ENCODE data around the gene ITGB1BP1.

The ITGB1BP1 gene

GRCh38 chr2:9375857-9376428 is 47.4 kb downstream of the ITGB1BP1 start:
- Histone ChIP-seq H3K79me2 (ENCODE audit: control insufficient read depth, insufficient read depth, low read length, unreplicated experiment) (peaks cover 8% of the 10 kb centered on the region), H3K27ac (ENCODE audit: low read depth, low read length) (no peak overlapping the region), H3K36me3 (ENCODE audit: insufficient read depth, low read length) (peaks cover 6% of the 10 kb centered on the region; the same call in 1 of the 2 replicates), H3K4me1 (ENCODE audit: control insufficient read depth, insufficient read depth, low read length, unreplicated experiment) (peaks cover 42% of the 10 kb centered on the region), H3K27me3 (ENCODE audit: insufficient read depth, low read length) (no peaks in the 10 kb centered on the region), H3K4me3 (ENCODE audit: low read depth, low read length) (no peak overlapping the region), H2AFZ (ENCODE audit: low read length, unreplicated experiment) (no peak overlapping the region)

- no peak overlapping the region for H3K4me3 ChIP-seq (ENCODE audit: low read depth, low read length)
- H3K27ac ChIP-seq (ENCODE audit: low read depth, low read length) = no peak overlapping the region
- H2AFZ ChIP-seq (ENCODE audit: low read length, unreplicated experiment) = no peak overlapping the region
- peaks cover 5% of the 10 kb centered on the region for H3K79me2 ChIP-seq (ENCODE audit: control insufficient read depth, insufficient read depth, low read length, unreplicated experiment)
- peaks cover 38% of the 10 kb centered on the region for H3K4me1 ChIP-seq (ENCODE audit: control insufficient read depth, insufficient read depth, low read length, unreplicated experiment)
- no peaks in the 10 kb centered on the region for H3K27me3 ChIP-seq (ENCODE audit: insufficient read depth, low read length)
- peaks cover 5% of the 10 kb centered on the region; the same call in 1 of the 2 replicates for H3K36me3 ChIP-seq (ENCODE audit: insufficient read depth, low read length)
Measured at GRCh38 chr2:9374071-9374730, 49.1 kb downstream of the ITGB1BP1 start.

- no peaks in the 10 kb centered on the region for H3K27me3 ChIP-seq (ENCODE audit: insufficient read depth, low read length)
- H2AFZ ChIP-seq (ENCODE audit: low read length, unreplicated experiment) = no peak overlapping the region
- H3K4me1 ChIP-seq (ENCODE audit: control insufficient read depth, insufficient read depth, low read length, unreplicated experiment) = peaks cover 31% of the 10 kb centered on the region
- no peak overlapping the region for H3K4me3 ChIP-seq (ENCODE audit: low read depth, low read length)
- no peaks in the 10 kb centered on the region; the same call in 1 of the 2 replicates for H3K36me3 ChIP-seq (ENCODE audit: insufficient read depth, low read length)
- H3K79me2 ChIP-seq (ENCODE audit: control insufficient read depth, insufficient read depth, low read length, unreplicated experiment) = no peaks in the 10 kb centered on the region
- no peak overlapping the region for H3K27ac ChIP-seq (ENCODE audit: low read depth, low read length)
Measured at GRCh38 chr2:9373476-9373875, 49.9 kb downstream of the ITGB1BP1 start.

- Histone ChIP-seq H3K79me2 (ENCODE audit: control insufficient read depth, insufficient read depth, low read length, unreplicated experiment) (no peaks in the 10 kb centered on the region), H3K27me3 (ENCODE audit: insufficient read depth, low read length) (no peaks in the 10 kb centered on the region), H3K4me3 (ENCODE audit: low read depth, low read length) (no peak overlapping the region), H3K36me3 (ENCODE audit: insufficient read depth, low read length) (no peaks in the 10 kb centered on the region; the same call in 1 of the 2 replicates), H3K4me1 (ENCODE audit: control insufficient read depth, insufficient read depth, low read length, unreplicated experiment) (peaks cover 26% of the 10 kb centered on the region), H3K27ac (ENCODE audit: low read depth, low read length) (no peak overlapping the region), H2AFZ (ENCODE audit: low read length, unreplicated experiment) (no peak overlapping the region)
Measured at GRCh38 chr2:9373047-9373446, 50.3 kb downstream of the ITGB1BP1 start.

GRCh38 chr2:9370746-9371145 is 52.6 kb downstream of the ITGB1BP1 start:
- peaks cover 16% of the 10 kb centered on the region for H3K4me1 ChIP-seq (ENCODE audit: control insufficient read depth, insufficient read depth, low read length, unreplicated experiment)
- H2AFZ ChIP-seq (ENCODE audit: low read length, unreplicated experiment) = no peak overlapping the region

GRCh38 chr2:9366026-9366425 is 57.3 kb downstream of the ITGB1BP1 start:
- Histone ChIP-seq H2AFZ (ENCODE audit: low read length, unreplicated experiment) (no peak overlapping the region), H3K79me2 (ENCODE audit: control insufficient read depth, insufficient read depth, low read length, unreplicated experiment) (no peaks in the 10 kb centered on the region), H3K27me3 (ENCODE audit: insufficient read depth, low read length) (no peaks in the 10 kb centered on the region), H3K4me1 (ENCODE audit: control insufficient read depth, insufficient read depth, low read length, unreplicated experiment) (peaks cover 26% of the 10 kb centered on the region), H3K4me3 (ENCODE audit: low read depth, low read length) (no peak overlapping the region), H3K36me3 (ENCODE audit: insufficient read depth, low read length) (peaks cover 20% of the 10 kb centered on the region), H3K27ac (ENCODE audit: low read depth, low read length) (no peak overlapping the region)

More at GRCh38 chr2:9370746-9371145, 52.6 kb downstream of the ITGB1BP1 start:
- H3K79me2 ChIP-seq (ENCODE audit: control insufficient read depth, insufficient read depth, low read length, unreplicated experiment) = no peaks in the 10 kb centered on the region
- peaks cover 10% of the 10 kb centered on the region for H3K36me3 ChIP-seq (ENCODE audit: insufficient read depth, low read length)
- H3K27ac ChIP-seq (ENCODE audit: low read depth, low read length) = peak overlapping the region; percentile 76
- H3K27me3 ChIP-seq (ENCODE audit: insufficient read depth, low read length) = no peaks in the 10 kb centered on the region
- no peak overlapping the region for H3K4me3 ChIP-seq (ENCODE audit: low read depth, low read length)

- Histone ChIP-seq H2AFZ (ENCODE audit: low read length, unreplicated experiment) (no peak overlapping the region), H3K4me1 (ENCODE audit: control insufficient read depth, insufficient read depth, low read length, unreplicated experiment) (peaks cover 22% of the 10 kb centered on the region), H3K36me3 (ENCODE audit: insufficient read depth, low read length) (peaks cover 20% of the 10 kb centered on the region), H3K27ac (ENCODE audit: low read depth, low read length) (peak overlapping the region; percentile 47), H3K79me2 (ENCODE audit: control insufficient read depth, insufficient read depth, low read length, unreplicated experiment) (no peaks in the 10 kb centered on the region), H3K4me3 (ENCODE audit: low read depth, low read length) (no peak overlapping the region), H3K27me3 (ENCODE audit: insufficient read depth, low read length) (no peaks in the 10 kb centered on the region)
Measured at GRCh38 chr2:9365498-9366019, 57.8 kb downstream of the ITGB1BP1 start.

- H3K27me3 ChIP-seq (ENCODE audit: insufficient read depth, low read length) = no peaks in the 10 kb centered on the region
- no peak overlapping the region for H3K4me3 ChIP-seq (ENCODE audit: low read depth, low read length)
- peak overlapping the region; percentile 47 for H3K27ac ChIP-seq (ENCODE audit: low read depth, low read length)
- H3K36me3 ChIP-seq (ENCODE audit: insufficient read depth, low read length) = peaks cover 23% of the 10 kb centered on the region
- no peaks in the 10 kb centered on the region for H3K79me2 ChIP-seq (ENCODE audit: control insufficient read depth, insufficient read depth, low read length, unreplicated experiment)
- H3K4me1 ChIP-seq (ENCODE audit: control insufficient read depth, insufficient read depth, low read length, unreplicated experiment) = peaks cover 16% of the 10 kb centered on the region
- H2AFZ ChIP-seq (ENCODE audit: low read length, unreplicated experiment) = no peak overlapping the region
Measured at GRCh38 chr2:9364791-9365497, 58.4 kb downstream of the ITGB1BP1 start.

- no peaks in the 10 kb centered on the region for H3K27me3 ChIP-seq (ENCODE audit: insufficient read depth, low read length)
- peak overlapping the region; percentile 22; the same call in 1 of the 2 replicates for H3K27ac ChIP-seq (ENCODE audit: low read depth, low read length)
- peaks cover 15% of the 10 kb centered on the region for H3K4me1 ChIP-seq (ENCODE audit: control insufficient read depth, insufficient read depth, low read length, unreplicated experiment)
- no peaks in the 10 kb centered on the region for H3K79me2 ChIP-seq (ENCODE audit: control insufficient read depth, insufficient read depth, low read length, unreplicated experiment)
- H3K4me3 ChIP-seq (ENCODE audit: low read depth, low read length) = no peak overlapping the region
- no peak overlapping the region for H2AFZ ChIP-seq (ENCODE audit: low read length, unreplicated experiment)
- H3K36me3 ChIP-seq (ENCODE audit: insufficient read depth, low read length) = peaks cover 26% of the 10 kb centered on the region
Measured at GRCh38 chr2:9364373-9364772, 59.0 kb downstream of the ITGB1BP1 start.

GRCh38 chr2:9360701-9361100 is 62.6 kb downstream of the ITGB1BP1 start:
- H3K27me3 ChIP-seq (ENCODE audit: insufficient read depth, low read length) = no peaks in the 10 kb centered on the region
- no peak overlapping the region for H3K4me3 ChIP-seq (ENCODE audit: low read depth, low read length)
- H3K36me3 ChIP-seq (ENCODE audit: insufficient read depth, low read length) = peaks cover 35% of the 10 kb centered on the region
- H2AFZ ChIP-seq (ENCODE audit: low read length, unreplicated experiment) = no peak overlapping the region
- peaks cover 15% of the 10 kb centered on the region for H3K4me1 ChIP-seq (ENCODE audit: control insufficient read depth, insufficient read depth, low read length, unreplicated experiment)
- H3K79me2 ChIP-seq (ENCODE audit: control insufficient read depth, insufficient read depth, low read length, unreplicated experiment) = no peaks in the 10 kb centered on the region
- H3K27ac ChIP-seq (ENCODE audit: low read depth, low read length) = no peak overlapping the region
